ENCODE measurements around the gene HHIP. TPM values are rescaled to one million over a fixed set of nuclear protein-coding genes. Genes with fewer than 3 reads are reported as not detected.

Gene HHIP
- total and polyA plus RNA-seq, 9 of the 15 experiments (the other 6 are each of a cell fraction or from before 2014, with no cell fraction given), result 0.09 TPM; not detected in 8

- no peak for TF ChIP-seq IRF2 (CRISPR knock-in tag; IDR thresholded peaks at IDR 0.05)
Observed at GRCh38 chr4:144614850-144615585, 30.9 kb upstream of the HHIP start (continued).

GRCh38 chr4:144621681-144622080 is 24.3 kb upstream of the HHIP start:
- Histone ChIP-seq H3K9ac (ENCODE audit: insufficient read depth in 1 of 2, low read depth in 2 of 2, low read length in 2 of 2) (no peak overlapping the region), H2AFZ (ENCODE audit: low read depth, low read length) (no peak overlapping the region), H3K4me1 (replicated peaks in 1 of 2; ENCODE audit: control insufficient read depth in 2 of 2, insufficient read depth in 2 of 2, low read length in 2 of 2) (no peaks in the 10 kb centered on the region), H3K4me2 (ENCODE audit: insufficient read depth, low read length) (no peak overlapping the region), H3K9me1 (ENCODE audit: control insufficient read depth, insufficient read depth, low read length) (no peaks in the 10 kb centered on the region), H3K36me3 (ENCODE audit: control insufficient read depth, insufficient read depth, low read length) (no peaks in the 10 kb centered on the region), H4K20me1 (replicated peaks; ENCODE audit: control insufficient read depth, insufficient read depth, low read length) (no peaks in the 10 kb centered on the region), H3K4me3 (no peak overlapping the region), H3K79me2 (ENCODE audit: control insufficient read depth, insufficient read depth, low read length) (no peaks in the 10 kb centered on the region), H3K9me3 (replicated peaks; ENCODE audit: control insufficient read depth, insufficient read depth, low read depth, low read length) (no peaks in the 10 kb centered on the region), H3K27ac (ENCODE audit: extremely low read depth, low read depth, low read length) (no peak overlapping the region), H3K27me3 (ENCODE audit: control insufficient read depth in 2 of 2, insufficient read depth in 2 of 2, low read length in 2 of 2) (no peaks in the 10 kb centered on the region)
- FAIRE-seq (no peak), DNase-seq (ENCODE audit: extremely low read depth in 1 of 4, low spot score in 3 of 4) (no peak), ATAC-seq (no peak)
- ChIA-PET POLR2A (no interaction called here), CTCF (ENCODE audit: low intra/inter-chr PET ratio) (no interaction called here)
- intact Hi-C loops (cut with micrococcal nuclease), result no loop called here
- 0% methylated on average over 3 of the region's 3 CpGs for WGBS (ENCODE audit: insufficient coverage, low coverage, missing lambda C conversion rate)
- in situ Hi-C loops (cut with MboI), result no loop called here
- no TSS peak for BruUV-seq (replicated peaks)
- TF ChIP-seq ZNF217 (CRISPR knock-in tag; IDR thresholded peaks at IDR 0.05) (no peak), MTA2 (IDR thresholded peaks at IDR 0.05; ENCODE audit: low read depth) (no peak), CUX1 (CRISPR knock-in tag; IDR thresholded peaks at IDR 0.05) (no peak), FOXJ3 (CRISPR knock-in tag; IDR thresholded peaks at IDR 0.05) (no peak), POLR2G (IDR thresholded peaks at IDR 0.05; ENCODE audit: low read depth, low read length) (no peak), POLR3G (IDR thresholded peaks at IDR 0.05; ENCODE audit: extremely low read depth, insufficient read length, insufficient replicate concordance) (no peak), SIN3A (IDR thresholded peaks at IDR 0.05; ENCODE audit: borderline replicate concordance in 2 of 2, control insufficient read depth in 1 of 2, low read depth in 2 of 2, low read length in 2 of 2) (no peak), RHOXF2B (CRISPR knock-in tag; conservative IDR thresholded peaks at IDR 0.05) (no peak), RBM17 (IDR thresholded peaks at IDR 0.05; ENCODE audit: borderline replicate concordance, low read depth, low read length) (no peak), STAT5B (CRISPR knock-in tag; IDR thresholded peaks at IDR 0.05) (no peak), MBD1 (CRISPR knock-in tag; IDR thresholded peaks at IDR 0.05) (no peak)
